Astrocyte (in vitro differentiated cells and primary cell): ENCODE data around the gene VIPR2. TPM values are rescaled to one million over a fixed set of nuclear protein-coding genes. Genes with fewer than 3 reads are reported as not detected.
"Not testable (repeated sequence)": the region's sequence is repeated elsewhere in the genome, so short reads cannot be mapped to it uniquely, and the experiment has no call there.

Source experiments
- DNase-seq: peaks from one replicate; pipeline ENCODE4 v3.0.0-alpha.2; 2010; ENCODE audit warnings: low read depth
- FAIRE-seq: peaks from 2 replicates; lab custom pipeline; 2011; peaks lifted over from hg19 to GRCh38; lab: Jason Lieb, UNC
- H2AFZ ChIP-seq: 2 replicates; pipeline ENCODE4 v1.6.0; 2012; ENCODE audit warnings: low read depth, low read length, inconsistent platforms
- H3K27ac ChIP-seq: 2 replicates; pipeline ENCODE4 v1.5.1; 2011; ENCODE audit warnings: low read depth, low read length, inconsistent platforms
- H3K27me3 ChIP-seq: 2 replicates; pipeline ENCODE4 v1.6.0; 2011; ENCODE audit warnings: low read length, inconsistent platforms; ENCODE audit not compliant: insufficient read depth
- H3K36me3 ChIP-seq: 2 replicates; pipeline ENCODE4 v1.5.1; 2011; ENCODE audit warnings: low read length, inconsistent platforms; ENCODE audit not compliant: insufficient read depth
- H3K4me1 ChIP-seq: 2 replicates; pipeline ENCODE4 v1.5.1; 2011; ENCODE audit warnings: low read length, inconsistent platforms; ENCODE audit not compliant: insufficient read depth
- H3K4me2 ChIP-seq: 2 replicates; pipeline ENCODE4 v1.6.0; 2012; ENCODE audit warnings: low read length, inconsistent platforms
- H3K4me3 ChIP-seq: 2 replicates; pipeline ENCODE4 v1.5.1; 2011; ENCODE audit warnings: low read depth, mild to moderate bottlenecking, low read length, inconsistent platforms; ENCODE audit not compliant: insufficient read depth
- H3K79me2 ChIP-seq: 2 replicates; pipeline ENCODE4 v1.6.0; 2012; ENCODE audit warnings: mild to moderate bottlenecking, low read length, inconsistent platforms; ENCODE audit not compliant: insufficient read depth
- H3K9ac ChIP-seq: 2 replicates; pipeline ENCODE4 v1.6.0; 2012; ENCODE audit warnings: mild to moderate bottlenecking, low read length, inconsistent platforms
- H3K9me3 ChIP-seq: 2 replicates; pipeline ENCODE4 v1.5.1; 2012; ENCODE audit warnings: low read depth, mild to moderate bottlenecking, low read length, inconsistent platforms; ENCODE audit not compliant: insufficient read depth
- H4K20me1 ChIP-seq: 2 replicates; pipeline ENCODE4 v1.6.0; 2012; ENCODE audit warnings: low read length, inconsistent platforms; ENCODE audit not compliant: insufficient read depth
- H3K27ac Mint-ChIP-seq: one replicate; pipeline ENCODE4 v1.8.0; 2021; ENCODE audit warnings: mild to moderate bottlenecking, mixed read lengths; ENCODE audit not compliant: unreplicated experiment
- H3K27me3 Mint-ChIP-seq: one replicate; pipeline ENCODE4 v1.8.0; 2021; ENCODE audit warnings: low read depth, mixed read lengths; ENCODE audit not compliant: unreplicated experiment
- H3K36me3 Mint-ChIP-seq: one replicate; pipeline ENCODE4 v1.8.0; 2021; ENCODE audit warnings: low read depth, mixed read lengths; ENCODE audit not compliant: unreplicated experiment
- H3K4me1 Mint-ChIP-seq: one replicate; pipeline ENCODE4 v1.8.0; 2021; ENCODE audit warnings: low read depth, mixed read lengths; ENCODE audit not compliant: unreplicated experiment
- H3K4me3 Mint-ChIP-seq: one replicate; pipeline ENCODE4 v1.8.0; 2021; ENCODE audit warnings: mild to moderate bottlenecking, moderate library complexity, mixed read lengths; ENCODE audit not compliant: unreplicated experiment
- H3K9me3 Mint-ChIP-seq: one replicate; pipeline ENCODE4 v1.8.0; 2021; ENCODE audit warnings: mild to moderate bottlenecking, mixed read lengths; ENCODE audit not compliant: unreplicated experiment
- CTCF ChIP-seq: IDR thresholded peaks from 2 replicates; pipeline ENCODE4 v1.5.1; 2011; ENCODE audit warnings: low read depth, mild to moderate bottlenecking, inconsistent platforms, low read length, moderate library complexity; ENCODE audit not compliant: insufficient read depth
- EZH2 ChIP-seq: IDR thresholded peaks from 2 replicates; pipeline ENCODE4 v1.6.1; 2012; ENCODE audit warnings: mild to moderate bottlenecking, low read length, inconsistent platforms; ENCODE audit not compliant: insufficient read depth
- total RNA-seq: library from RNA; stranded (reverse); gene quantifications from 2 replicates; pipeline ENCODE4 v1.2.1, GENCODE V29; 2021

The VIPR2 gene
- total RNA-seq, 1 donor from 2014 or later = 0.68 TPM

- H4K20me1 ChIP-seq, H2AFZ ChIP-seq, H3K4me3 Mint-ChIP-seq, H3K27ac Mint-ChIP-seq, DNase-seq, H3K27ac ChIP-seq, H3K27me3 ChIP-seq, H3K4me3 ChIP-seq, H3K27me3 Mint-ChIP-seq, H3K36me3 ChIP-seq, H3K79me2 ChIP-seq, FAIRE-seq, H3K9ac ChIP-seq, H3K4me1 Mint-ChIP-seq, H3K4me2 ChIP-seq, H3K36me3 Mint-ChIP-seq, H3K4me1 ChIP-seq: not testable (repeated sequence)
- H3K9me3 ChIP-seq = peaks cover 21% of the 10 kb centered on the region
- H3K9me3 Mint-ChIP-seq = peaks cover 24% of the 10 kb centered on the region
Measured at GRCh38 chr7:158982080-158982479, 162.6 kb downstream of the VIPR2 start.

- Mint-ChIP-seq H3K27ac (no peak overlapping the region), H3K4me3 (no peak overlapping the region)
- H3K36me3 ChIP-seq = no peaks in the 10 kb centered on the region
Measured at GRCh38 chr7:158979635-158980351, 164.9 kb downstream of the VIPR2 start.

GRCh38 chr7:158979023-158979529 lies 165.6 kb downstream of the VIPR2 start:
- Histone ChIP-seq H3K36me3 (no peaks in the 10 kb centered on the region), H3K9me3 (peaks cover 19% of the 10 kb centered on the region), H3K79me2 (no peaks in the 10 kb centered on the region), H2AFZ (no peak overlapping the region), H4K20me1 (no peaks in the 10 kb centered on the region), H3K27ac (no peak overlapping the region), H3K9ac (no peak overlapping the region), H3K4me3 (no peak overlapping the region), H3K4me2 (no peak overlapping the region), H3K27me3 (no peaks in the 10 kb centered on the region), H3K4me1 (no peaks in the 10 kb centered on the region)
- Mint-ChIP-seq H3K27ac (no peak overlapping the region), H3K36me3 (no peaks in the 10 kb centered on the region), H3K4me3 (no peak overlapping the region), H3K27me3 (peaks cover 2% of the 10 kb centered on the region), H3K4me1 (peaks cover 3% of the 10 kb centered on the region), H3K9me3 (peaks cover 18% of the 10 kb centered on the region)
- FAIRE-seq = no peak
- TF ChIP-seq CTCF (no peak), EZH2 (no peak)
- DNase-seq = no peak

More at GRCh38 chr7:158979635-158980351, 164.9 kb downstream of the VIPR2 start:
- Mint-ChIP-seq H3K36me3 (no peaks in the 10 kb centered on the region), H3K4me1 (peaks cover 3% of the 10 kb centered on the region), H3K9me3 (peaks cover 24% of the 10 kb centered on the region), H3K27me3 (peaks cover 2% of the 10 kb centered on the region)
- no peak overlapping the region for H3K9ac ChIP-seq
- no peaks in the 10 kb centered on the region for H3K79me2 ChIP-seq
- no peaks in the 10 kb centered on the region for H4K20me1 ChIP-seq
- no peak for TF ChIP-seq EZH2
- no peak for TF ChIP-seq CTCF
- H2AFZ ChIP-seq = no peak overlapping the region
- H3K4me3 ChIP-seq = no peak overlapping the region
- no peaks in the 10 kb centered on the region for H3K27me3 ChIP-seq
- FAIRE-seq (no peak), DNase-seq (no peak)
- no peak overlapping the region for H3K4me2 ChIP-seq
- no peaks in the 10 kb centered on the region for H3K4me1 ChIP-seq
- no peak overlapping the region for H3K27ac ChIP-seq
- peaks cover 19% of the 10 kb centered on the region for H3K9me3 ChIP-seq
